ENCODE results near the gene VSX2.
A peak's percentile ranks its signal among the peaks of the same experiment; 100 is the strongest.

The VSX2 gene

DNA sequence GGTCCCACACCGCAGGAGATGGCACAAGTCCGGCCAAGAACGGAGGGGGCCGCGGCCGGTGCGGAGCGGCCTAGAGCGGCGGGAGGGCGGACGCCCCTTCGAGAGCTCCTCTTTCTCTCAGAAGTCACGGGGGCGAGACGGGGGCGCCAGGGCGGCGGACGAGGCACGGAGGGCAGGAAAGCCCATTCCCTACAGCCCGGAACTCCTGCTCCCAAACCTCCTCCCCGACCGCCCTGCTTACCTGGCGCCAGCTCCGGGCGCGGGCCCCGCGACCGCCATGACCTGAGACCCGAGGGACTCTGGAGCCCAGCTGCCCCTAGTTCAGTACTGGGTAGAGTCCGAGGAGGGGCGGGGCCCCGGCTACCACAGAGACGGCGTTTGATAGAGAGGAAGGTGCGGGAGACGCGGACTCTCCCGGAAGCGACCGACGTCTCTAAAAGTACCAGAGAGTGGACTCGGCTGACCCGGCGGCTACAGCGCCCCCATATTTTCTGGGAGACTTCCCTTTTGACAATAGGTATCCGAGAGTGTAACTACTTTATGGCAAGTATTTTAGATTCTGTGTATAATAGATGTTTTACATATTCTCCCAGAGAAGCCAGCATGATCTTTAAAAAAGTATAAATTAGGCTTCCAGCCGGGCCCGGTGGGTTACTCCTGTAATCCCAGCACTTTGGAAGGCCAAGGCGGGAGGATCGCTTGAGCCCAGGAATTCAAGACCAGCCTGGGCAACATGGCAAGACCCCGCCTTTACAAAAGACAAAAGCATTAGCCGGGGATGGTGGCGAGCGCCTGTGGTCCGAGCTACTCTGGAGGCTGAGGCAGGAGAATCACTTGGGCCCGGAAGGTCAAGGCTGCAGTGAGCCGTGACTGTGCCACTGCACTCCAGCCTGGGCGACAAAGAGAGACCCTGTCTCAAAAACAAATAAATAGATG lies 63.7 kb downstream of the VSX2 start, which contains the start of gene ABCD4:
ABCD4 (minus strand) TSS at position 301 of the 936 bp plus-strand sequence; CDS start at position 279, 22 bp downstream.
- peak; percentile 91 for DNase-seq

- DNase-seq, result no peak
These were observed 69.4 kb downstream of the VSX2 start for GRCh38 chr14:74308695-74309094.

GRCh38 chr14:74309125-74310022 lies 70.1 kb downstream of the VSX2 start:
- no peak for DNase-seq

DNA sequence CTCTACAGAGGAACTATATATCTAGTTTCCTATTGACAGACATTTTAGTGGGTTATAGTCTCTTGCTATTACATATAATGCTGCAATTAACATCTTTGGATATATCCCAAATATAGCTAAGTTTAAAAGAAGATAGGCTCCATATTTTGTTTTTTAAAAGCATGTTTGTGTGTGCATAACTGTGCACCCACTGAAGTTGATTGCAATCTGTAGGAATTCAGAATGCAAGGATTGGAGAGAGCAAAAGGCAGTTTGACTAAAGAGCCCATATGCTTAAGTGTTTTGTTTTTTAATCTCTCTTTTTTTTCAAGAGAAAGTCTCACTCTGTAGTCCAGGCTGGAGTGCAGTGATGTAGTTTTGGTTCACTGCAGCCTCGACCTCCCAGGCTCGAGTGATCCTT lies 72.9 kb downstream of the VSX2 start:
- no peak for DNase-seq

Data from CD4-positive, alpha-beta T cell treated with Interleukin-21 for 1 hour (primary cell).